Tibial nerve (tissue), 4 donors: Measurements from ENCODE around the gene DDX55.

Experiments used
- EP300 ChIP-seq, 2 donors: sonication (generic); formaldehyde crosslinking; IDR thresholded peaks; one replicate each; pipeline ENCODE4 v1.6.1; 2017; ENCODE audit warnings: antibody characterized with exemption in 2 of 2, mild to moderate bottlenecking in 1 of 2
- POLR2A ChIP-seq, 2 donors: fragments of 450-650 bp; IDR thresholded peaks; one replicate each; pipeline ENCODE4 v1.6.1; 2017; ENCODE audit warnings: antibody characterized with exemption in 2 of 2, mild to moderate bottlenecking in 2 of 2, moderate library complexity in 2 of 2
- TF ChIP-seq, protein P1 (sequence below), 5 experiments: fragments of 200-600 bp in 3 of 5; fragments of 450-650 bp in 2 of 5; sonication (generic) in 3 of 5; IDR thresholded peaks; one replicate each; pipeline ENCODE4 v1.5.1; 2016 to 2019; ENCODE audit warnings: antibody characterized with exemption in 5 of 5, mild to moderate bottlenecking in 3 of 5, moderate library complexity in 2 of 5

DNA sequence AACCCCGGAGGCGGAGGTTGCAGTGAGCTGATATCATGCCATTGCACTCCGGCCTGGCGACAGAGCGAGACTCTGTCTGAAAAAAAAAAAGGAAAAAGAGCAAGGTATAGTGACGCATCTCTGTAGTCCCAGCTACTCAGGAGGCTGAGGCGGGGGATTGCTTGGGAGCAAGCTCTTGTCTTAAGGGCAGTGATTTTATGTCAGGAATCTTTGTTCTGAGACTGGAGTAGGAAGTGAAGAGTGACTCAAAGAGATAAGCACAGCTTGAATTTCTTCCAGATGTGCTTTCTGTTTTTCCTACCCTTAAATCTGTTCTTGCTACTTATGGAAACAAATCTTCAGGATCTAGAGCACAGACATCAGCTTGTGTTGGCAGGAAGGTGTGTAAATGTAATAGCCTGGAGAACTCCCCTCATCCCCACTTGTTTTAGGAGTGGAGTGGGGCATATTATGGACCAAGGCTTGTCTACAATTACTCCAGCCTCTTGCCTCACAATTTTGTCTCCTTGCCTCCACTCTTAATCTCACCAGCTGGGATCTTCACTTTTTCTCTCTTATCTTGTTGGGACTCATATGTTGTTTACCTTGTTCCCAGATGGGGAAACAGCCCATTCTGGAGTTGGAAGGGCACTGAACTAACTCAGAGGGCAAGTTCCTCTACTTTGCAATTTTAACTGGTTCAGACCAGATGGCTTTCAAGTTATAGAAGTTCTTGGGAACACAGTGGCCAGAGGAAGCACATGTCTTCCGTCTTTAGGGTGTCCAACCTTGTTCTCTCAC lies 10.0 kb upstream of the DDX55 start:
- TF ChIP-seq POLR2A (IDR thresholded peaks at IDR 0.05) (no peak), EP300 (IDR thresholded peaks at IDR 0.05) (no peak)
- TF ChIP-seq, protein P1, sequence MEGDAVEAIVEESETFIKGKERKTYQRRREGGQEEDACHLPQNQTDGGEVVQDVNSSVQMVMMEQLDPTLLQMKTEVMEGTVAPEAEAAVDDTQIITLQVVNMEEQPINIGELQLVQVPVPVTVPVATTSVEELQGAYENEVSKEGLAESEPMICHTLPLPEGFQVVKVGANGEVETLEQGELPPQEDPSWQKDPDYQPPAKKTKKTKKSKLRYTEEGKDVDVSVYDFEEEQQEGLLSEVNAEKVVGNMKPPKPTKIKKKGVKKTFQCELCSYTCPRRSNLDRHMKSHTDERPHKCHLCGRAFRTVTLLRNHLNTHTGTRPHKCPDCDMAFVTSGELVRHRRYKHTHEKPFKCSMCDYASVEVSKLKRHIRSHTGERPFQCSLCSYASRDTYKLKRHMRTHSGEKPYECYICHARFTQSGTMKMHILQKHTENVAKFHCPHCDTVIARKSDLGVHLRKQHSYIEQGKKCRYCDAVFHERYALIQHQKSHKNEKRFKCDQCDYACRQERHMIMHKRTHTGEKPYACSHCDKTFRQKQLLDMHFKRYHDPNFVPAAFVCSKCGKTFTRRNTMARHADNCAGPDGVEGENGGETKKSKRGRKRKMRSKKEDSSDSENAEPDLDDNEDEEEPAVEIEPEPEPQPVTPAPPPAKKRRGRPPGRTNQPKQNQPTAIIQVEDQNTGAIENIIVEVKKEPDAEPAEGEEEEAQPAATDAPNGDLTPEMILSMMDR (IDR thresholded peaks at IDR 0.05): no peak
